NCI-H2107 treated with DMSO at 0.1 percent for 48 hours (cell line): ENCODE data around the gene AUTS2.

Experiments
- DNase-seq: peaks from one replicate; lab custom pipeline; 2025; ENCODE audit not compliant: unreplicated experiment; lab: John Stamatoyannopoulos, UW

Gene AUTS2

GRCh38 chr7:70432567-70433001 lies 834.3 kb downstream of the AUTS2 start:
- DNase-seq = peak; percentile 87

GRCh38 chr7:70434376-70434775 lies 836.1 kb downstream of the AUTS2 start:
- DNase-seq = no peak

DNA sequence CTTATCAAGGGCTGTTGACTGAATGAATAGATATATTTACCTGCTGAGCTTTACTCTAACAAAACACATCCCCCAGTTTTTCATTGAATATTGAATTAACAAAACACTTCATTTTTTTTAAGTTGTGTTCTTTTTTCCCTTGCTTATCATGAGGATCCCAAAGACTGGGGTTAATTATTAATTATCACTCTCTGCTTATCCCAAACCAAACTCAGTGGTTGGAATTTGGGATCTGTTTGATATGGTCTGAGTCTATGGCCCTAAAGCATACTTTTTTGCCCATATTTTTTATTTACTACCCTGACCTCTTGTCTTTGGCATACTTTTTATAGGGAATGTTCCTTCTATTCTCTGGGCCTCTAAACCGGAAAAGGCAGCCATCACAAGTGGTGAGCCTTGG lies 836.5 kb downstream of the AUTS2 start:
- no peak for DNase-seq

DNA sequence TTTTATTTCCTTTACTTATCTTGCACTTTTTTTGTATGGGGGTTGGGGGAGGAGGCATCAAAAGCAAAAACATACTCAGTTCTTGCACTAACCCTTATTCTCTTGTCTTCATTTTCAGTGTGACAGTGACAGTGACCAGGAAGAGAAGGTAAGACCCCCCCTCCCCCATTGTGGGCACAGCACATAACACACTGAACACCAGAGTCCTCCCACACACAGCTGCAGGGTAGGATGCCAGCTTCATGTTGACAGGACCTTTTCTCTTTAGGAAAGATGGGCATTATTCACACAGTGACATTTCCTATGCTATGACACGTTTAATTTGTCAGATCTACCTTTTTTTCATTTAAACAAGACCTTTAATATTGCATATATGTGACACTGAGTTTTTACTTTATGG lies 837.4 kb downstream of the AUTS2 start:
- DNase-seq = no peak

DNA sequence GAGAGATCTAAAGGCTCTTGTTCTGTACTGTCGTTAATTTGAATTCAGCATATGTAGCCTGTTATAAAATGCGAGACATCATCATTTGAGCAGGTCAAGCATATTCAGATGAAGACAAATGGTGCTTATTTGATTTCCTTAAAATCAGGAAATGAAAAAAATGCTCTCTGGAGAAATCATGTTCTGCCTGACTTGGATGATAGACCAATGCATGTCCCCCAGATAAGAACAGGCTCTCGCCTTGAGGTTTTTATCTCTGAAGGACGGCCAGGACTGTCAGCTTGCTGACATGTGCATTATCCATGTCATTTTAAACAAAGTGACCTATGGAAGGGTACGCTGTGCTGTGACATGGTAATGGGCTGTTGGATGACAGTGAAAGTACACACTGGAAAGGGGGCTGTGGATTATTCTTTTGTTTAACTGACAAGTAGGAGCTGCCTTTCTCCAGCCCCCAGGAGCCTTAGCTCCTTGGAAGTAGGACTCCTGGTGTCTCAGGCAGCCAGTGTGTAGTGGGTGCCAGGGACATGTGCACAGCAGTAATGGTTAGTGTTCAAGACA lies 838.6 kb downstream of the AUTS2 start:
- no peak for DNase-seq

- no peak for DNase-seq
These were observed 841.4 kb downstream of the AUTS2 start for GRCh38 chr7:70439651-70440050.

GRCh38 chr7:70446448-70447143 lies 848.3 kb downstream of the AUTS2 start:
- no peak for DNase-seq

GRCh38 chr7:70448312-70448906 lies 850.1 kb downstream of the AUTS2 start:
- DNase-seq = no peak

DNA sequence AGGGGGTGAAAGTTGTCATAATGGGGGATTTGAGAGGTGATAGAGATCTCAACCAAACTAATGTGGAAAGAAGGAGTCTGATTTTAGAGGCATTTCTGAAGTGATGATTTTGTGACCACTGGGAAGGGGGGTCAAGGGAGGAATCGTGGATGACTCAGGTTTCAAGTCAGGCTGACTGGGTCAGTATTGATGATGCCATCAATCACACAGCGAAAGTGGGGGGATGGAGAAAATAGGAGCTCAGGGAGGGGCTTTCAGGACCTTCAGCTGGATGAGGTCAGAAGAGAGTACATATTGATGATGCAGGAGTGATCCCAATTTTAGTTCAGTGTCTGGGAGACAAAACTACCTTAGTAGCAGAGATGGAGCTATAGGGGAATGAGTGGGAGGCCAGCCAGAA lies 852.5 kb downstream of the AUTS2 start:
- no peak for DNase-seq

DNA sequence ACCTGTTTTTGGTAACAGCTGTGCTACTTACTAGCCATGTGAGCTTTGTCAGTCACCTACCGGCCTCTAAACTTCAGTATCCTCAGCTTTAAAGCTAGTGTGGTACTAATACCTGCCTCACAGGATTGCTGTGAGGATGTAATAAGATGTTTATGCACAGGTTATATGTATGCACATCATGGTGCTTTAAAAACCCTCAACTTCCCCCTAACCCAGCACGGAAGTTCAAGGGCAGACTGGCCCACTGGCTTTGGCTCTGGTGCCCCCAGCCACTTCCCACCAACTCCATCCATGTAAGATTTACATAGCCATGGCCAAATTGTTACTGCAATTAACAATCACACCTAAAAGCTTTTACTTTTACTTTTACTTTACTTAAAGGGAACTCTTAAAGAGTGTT lies 857.6 kb downstream of the AUTS2 start:
- DNase-seq = no peak

DNA sequence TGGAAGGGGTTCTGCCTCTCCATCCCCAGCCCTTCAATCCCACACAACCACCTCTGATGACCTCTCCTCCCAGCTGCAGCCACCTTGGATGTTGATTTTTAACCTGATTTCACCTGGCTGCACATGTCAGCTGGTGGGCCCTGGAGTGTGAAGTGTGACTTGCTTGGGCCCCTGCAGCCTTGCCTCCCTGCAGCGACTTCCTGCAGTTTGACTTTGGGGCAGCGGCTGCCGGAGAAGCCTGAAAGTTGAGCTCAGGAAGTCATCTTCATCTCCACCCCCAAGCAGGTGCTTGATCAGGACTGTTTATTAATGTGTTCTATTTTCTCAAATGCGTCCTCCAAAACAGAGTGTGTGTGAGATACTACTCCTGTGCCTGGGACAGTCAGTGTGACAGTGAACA lies 858.4 kb downstream of the AUTS2 start:
- DNase-seq = no peak

GRCh38 chr7:70457482-70457881 lies 859.2 kb downstream of the AUTS2 start:
- DNase-seq = no peak

- DNase-seq = no peak
These were observed 859.8 kb downstream of the AUTS2 start for GRCh38 chr7:70457883-70458680.

GRCh38 chr7:70458745-70459144 lies 860.5 kb downstream of the AUTS2 start:
- no peak for DNase-seq

DNA sequence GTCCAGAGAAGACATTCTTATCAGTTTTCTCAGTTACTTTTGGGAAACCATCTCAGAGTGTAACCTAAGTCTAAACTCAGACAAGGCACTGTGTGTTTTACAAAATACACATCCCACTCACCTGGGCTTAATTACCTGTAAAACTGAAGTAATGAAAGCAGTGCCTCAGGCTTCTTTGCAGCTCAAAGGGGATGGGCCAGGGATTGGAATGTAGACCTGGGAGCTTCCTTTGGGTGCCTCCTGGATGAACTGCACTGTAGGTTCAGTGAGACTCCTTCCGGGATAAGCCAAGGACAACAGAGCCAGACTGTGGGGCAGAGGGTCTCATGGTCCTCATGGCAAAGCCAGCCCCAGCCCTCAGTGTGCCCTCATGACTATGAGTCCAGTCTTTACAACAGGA lies 861.3 kb downstream of the AUTS2 start:
- DNase-seq = no peak

DNA sequence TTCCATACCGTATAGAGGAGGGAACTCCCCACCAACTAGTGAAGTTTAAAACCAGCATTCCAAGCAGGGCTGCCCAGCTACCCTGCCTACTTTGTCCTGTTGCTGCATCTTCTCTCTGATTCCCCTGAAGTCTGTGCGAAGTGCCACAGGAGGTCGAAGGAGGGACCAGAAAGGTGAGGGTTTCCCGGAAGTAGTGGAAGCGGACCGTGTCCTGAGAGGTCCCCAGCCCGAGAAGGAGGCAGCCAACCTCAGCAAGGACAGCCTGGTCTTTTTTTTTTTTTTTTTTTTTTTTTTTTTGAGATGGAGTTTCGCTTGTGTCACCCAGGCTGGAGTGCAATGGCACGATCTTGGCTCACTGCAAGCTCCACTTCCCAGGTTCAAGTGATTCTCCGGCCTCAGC lies 861.8 kb downstream of the AUTS2 start:
- no peak for DNase-seq

GRCh38 chr7:70460562-70460961 lies 862.3 kb downstream of the AUTS2 start:
- DNase-seq = no peak

DNA sequence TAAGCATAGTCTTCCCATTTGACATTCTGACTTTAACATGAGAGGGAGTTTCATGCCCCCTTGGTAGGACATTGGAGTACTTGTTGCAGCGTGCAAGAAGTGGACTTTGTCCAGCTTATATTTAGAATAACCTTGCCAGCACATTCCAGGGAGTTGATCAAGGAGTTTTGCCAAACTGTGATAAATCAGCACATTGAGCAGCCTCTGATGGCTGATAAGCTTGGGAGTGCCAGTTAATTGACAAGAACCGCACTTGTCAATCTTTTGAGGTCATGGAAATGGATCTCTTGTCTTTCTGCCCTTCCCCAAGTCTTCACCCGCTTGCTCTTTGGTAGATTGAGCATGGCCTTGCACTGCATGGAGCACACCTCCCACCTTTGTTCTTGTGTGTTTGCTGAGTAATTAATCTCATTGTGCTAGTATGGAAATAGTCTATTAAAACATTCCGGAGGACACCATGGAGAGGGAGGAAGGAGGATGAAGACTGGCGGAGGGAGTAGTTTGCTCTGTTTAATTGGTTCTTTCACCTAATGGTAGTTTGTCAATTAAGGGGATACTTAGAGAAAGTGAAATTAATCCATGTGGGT lies 865.2 kb downstream of the AUTS2 start:
- no peak for DNase-seq

DNA sequence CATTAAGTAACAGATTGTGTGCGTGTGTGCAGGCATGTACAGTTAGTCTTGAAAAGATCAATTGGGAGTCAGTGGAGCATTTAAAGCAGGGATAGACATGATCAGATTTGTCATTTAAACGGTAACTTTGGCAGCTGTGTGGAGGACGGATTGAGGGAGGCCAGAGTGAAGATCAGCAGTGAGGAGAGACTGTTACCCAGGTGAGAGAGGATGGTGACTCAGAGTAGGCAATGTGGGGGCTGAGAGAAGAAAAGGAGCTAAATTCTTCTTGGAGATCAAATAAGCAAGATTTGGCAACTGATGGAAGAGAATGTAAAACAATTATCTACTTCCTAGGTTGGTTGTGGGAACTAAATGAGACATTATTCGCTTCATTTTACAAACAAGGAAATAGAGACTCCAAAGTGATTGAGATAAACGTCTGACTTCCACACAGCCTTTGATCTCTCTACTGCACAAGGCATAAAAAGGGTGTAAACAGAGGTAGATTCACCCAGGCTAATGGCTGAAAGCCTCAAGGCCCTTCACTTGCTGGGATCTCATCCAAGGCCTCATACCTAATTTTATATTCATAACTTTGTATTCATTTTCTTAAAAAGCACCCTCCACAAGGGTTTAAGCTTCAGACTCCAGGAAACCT lies 868.6 kb downstream of the AUTS2 start:
- no peak for DNase-seq

DNA sequence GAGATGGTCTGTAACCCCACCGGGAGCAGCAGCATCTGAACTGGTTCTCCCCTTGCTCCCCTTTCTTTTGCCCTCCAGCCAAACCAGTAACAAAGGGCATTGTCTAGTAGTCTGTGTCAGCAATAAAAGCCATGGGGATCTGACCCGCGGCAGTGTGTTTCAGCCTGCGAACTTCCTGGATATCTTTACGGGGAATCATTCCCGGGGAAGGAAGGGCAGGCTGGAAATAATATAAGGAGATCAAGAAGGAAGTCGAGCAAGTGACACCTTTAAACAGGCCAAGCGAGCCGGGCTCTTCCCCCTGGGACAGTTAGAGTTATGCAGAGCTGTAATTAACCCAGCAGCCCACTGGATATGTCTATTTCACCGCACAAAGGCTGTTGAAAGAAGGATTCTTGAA lies 872.5 kb downstream of the AUTS2 start:
- no peak for DNase-seq

GRCh38 chr7:70472601-70473237 lies 874.4 kb downstream of the AUTS2 start:
- DNase-seq = no peak
